Esophagus squamous epithelium (tissue), 4 donors: ENCODE results near the gene GALNT15.

Experiments used
- POLR2A ChIP-seq, 4 donors: fragments of 450-650 bp; IDR thresholded peaks; one replicate each; pipeline ENCODE4 v1.6.1; 2017; ENCODE audit warnings: antibody characterized with exemption in 4 of 4, mild to moderate bottlenecking in 4 of 4, moderate library complexity in 3 of 4
- TF ChIP-seq, protein P1 (sequence below), 6 experiments: fragments of 450-650 bp in 4 of 6; fragments of 200-600 bp in 2 of 6; sonication (generic) in 2 of 6; IDR thresholded peaks; one replicate each; pipeline ENCODE4 v1.5.1; 2016 to 2019; ENCODE audit warnings: antibody characterized with exemption in 6 of 6, mild to moderate bottlenecking in 4 of 6, moderate library complexity in 4 of 6

DNA sequence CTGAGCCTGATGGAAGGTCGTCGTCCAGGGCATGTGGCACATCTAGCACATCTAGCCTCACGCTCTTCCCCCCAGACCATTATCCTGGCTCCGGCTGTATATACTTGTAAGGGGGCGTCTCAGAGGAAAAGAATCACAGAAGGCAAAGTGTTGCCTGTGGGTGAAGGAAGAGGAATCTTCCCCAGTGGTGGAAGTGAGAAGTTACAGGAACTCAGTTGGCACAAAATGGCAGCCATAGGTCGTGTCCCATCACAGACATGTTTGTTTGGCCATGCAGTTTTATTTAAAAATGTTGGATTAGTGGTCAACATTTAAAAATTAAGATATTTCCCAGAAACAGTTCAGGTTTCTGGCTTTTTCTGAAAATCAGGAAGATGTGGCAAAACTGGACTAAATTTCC is 13.6 kb downstream of the GALNT15 start:
- TF ChIP-seq, protein P1, sequence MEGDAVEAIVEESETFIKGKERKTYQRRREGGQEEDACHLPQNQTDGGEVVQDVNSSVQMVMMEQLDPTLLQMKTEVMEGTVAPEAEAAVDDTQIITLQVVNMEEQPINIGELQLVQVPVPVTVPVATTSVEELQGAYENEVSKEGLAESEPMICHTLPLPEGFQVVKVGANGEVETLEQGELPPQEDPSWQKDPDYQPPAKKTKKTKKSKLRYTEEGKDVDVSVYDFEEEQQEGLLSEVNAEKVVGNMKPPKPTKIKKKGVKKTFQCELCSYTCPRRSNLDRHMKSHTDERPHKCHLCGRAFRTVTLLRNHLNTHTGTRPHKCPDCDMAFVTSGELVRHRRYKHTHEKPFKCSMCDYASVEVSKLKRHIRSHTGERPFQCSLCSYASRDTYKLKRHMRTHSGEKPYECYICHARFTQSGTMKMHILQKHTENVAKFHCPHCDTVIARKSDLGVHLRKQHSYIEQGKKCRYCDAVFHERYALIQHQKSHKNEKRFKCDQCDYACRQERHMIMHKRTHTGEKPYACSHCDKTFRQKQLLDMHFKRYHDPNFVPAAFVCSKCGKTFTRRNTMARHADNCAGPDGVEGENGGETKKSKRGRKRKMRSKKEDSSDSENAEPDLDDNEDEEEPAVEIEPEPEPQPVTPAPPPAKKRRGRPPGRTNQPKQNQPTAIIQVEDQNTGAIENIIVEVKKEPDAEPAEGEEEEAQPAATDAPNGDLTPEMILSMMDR (IDR thresholded peaks at IDR 0.05) = no peak
- no peak for TF ChIP-seq POLR2A (IDR thresholded peaks at IDR 0.05)
